ENCODE results near the gene MYRFL.
"Not testable (repeated sequence)": the region's sequence is repeated elsewhere in the genome, so short reads cannot be mapped to it uniquely, and the experiment has no call there.

MYRFL gene

DNA sequence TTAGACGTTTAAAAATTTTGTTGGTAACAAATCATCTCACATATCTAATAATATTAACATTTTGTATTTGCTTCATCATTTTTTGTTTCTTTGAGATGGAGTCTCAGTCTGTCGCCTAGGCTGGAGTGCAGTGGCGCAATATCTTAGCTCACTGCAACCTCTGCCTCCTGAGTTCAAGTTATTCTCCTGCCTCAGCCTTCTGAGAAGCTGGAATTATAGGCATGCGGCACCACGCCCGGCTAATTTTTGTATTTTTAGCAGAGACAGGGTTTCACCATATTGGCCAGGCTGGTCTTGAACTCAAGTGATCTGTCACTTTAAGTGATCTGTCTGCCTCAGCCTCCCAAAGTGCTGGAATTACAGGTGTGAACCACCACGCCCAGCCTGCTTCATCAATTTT, 169.1 kb downstream of the MYRFL start:
- not testable (repeated sequence) for DNase-seq

DNA sequence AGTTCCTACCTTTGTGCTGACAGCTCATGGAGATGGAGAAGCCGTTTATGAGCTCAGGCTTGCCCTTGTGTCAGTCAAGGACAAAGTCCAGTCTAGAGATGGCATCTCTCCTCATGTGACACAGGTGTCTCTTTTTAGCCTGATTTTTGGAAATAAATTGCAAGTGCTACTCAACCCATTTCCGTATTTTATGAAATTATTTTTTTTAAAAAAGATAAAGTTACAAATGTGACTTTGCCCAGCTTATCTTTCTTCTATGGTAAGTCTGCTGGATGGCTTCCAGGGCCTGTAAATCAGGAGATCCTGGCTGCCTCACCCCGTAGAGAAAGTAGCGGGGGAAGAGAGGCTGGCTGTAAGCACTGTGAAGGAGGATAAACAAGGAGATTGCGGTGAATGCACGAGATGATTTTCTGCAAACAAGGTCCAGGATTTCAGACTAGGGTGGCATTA, 169.7 kb downstream of the MYRFL start:
- no peak for DNase-seq

DNA sequence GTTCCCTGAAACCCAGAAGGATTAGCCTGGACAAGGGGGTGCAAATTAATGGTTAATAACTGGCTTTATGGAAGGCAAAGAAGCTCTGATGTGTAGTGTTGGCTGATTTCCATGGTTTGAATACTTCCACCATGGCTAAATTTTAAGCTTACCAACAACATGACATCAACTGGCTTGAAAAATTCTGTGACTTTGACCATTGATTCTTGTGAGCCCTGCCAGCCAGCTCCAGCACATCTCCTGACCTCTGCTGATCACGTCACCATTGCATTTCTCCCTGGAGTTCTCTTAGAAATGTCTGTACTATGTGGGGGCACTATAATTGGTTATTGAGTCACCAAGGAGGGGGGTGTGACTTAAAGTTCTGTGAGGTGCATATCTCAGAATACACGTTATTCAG, 171.2 kb downstream of the MYRFL start:
- DNase-seq = no peak

DNA sequence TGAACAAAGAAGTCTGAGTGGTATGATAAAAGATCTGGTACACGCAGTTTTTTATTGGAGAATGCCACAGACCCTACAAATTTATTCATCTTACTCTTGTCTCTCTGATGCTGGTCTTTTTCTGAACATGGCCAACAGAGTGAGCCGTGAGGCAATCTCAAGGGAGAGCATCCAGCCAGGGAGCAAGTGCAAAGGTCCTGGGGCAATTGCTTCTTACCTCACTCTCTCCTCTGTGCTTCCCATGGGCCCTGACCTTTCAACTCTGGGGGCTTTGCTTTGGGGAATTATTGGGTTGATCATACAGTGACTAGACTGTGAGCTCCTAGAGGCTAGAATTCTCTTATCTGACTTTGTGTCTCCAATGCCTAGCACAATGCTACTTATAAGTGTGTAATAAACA, 171.7 kb downstream of the MYRFL start:
- DNase-seq = no peak

DNA sequence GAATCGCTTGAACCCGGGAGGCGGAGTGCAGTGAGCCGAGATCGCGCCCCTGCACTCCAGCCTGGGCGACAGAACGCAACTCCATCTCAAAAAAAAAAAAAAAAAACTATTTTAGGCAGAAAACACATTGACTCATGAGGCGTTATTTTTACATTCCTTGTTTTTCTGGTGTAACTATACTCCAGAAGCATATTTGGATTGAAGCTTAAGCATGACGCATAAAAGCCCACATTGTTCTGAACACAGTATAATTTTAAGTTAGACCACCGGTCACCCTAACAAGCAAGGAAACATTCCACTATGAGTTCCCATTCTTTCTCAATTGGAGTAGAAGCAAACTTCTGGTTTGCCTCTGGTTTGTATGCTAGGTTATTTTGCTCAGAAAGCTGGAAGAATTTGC, 173.0 kb downstream of the MYRFL start:
- no peak for DNase-seq

DNA sequence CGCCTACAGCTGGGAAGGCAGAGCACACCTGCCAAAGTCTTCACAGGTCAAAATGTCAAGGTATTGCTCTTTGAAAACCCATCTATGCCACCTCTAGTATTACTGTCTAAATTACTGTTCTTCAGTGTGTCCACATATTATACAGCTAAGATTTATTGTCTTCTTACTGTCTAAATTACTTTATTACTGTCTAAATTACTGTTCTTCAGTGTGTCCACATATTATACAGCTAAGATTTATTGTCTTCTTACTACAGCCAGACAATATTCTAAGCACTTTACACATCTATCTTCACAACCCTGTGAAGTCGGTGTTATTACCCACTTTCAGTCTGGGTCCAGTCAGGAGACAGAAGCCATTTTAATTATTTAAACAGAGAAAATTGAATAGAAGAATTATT, 173.9 kb downstream of the MYRFL start:
- no peak for DNase-seq

DNA sequence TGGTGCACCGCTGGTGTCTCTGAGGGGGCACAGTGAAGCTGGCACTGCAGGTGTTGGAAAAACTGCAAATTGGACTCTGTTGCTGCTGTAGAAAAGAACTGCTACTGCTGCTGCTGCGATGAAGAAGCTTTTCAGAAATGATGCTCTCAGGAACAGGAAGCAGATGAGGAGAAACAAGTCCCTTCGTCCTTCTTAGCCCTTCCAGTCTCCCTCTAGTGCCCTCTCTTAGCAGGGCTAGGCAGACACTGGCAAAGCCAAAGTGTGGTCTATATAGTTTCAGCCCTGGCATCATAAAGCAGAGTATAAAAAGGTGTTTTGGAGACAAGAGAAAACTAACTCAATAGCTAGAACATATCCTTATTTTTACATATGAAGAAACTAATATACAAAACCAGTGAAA, 174.5 kb downstream of the MYRFL start:
- DNase-seq = no peak

DNA sequence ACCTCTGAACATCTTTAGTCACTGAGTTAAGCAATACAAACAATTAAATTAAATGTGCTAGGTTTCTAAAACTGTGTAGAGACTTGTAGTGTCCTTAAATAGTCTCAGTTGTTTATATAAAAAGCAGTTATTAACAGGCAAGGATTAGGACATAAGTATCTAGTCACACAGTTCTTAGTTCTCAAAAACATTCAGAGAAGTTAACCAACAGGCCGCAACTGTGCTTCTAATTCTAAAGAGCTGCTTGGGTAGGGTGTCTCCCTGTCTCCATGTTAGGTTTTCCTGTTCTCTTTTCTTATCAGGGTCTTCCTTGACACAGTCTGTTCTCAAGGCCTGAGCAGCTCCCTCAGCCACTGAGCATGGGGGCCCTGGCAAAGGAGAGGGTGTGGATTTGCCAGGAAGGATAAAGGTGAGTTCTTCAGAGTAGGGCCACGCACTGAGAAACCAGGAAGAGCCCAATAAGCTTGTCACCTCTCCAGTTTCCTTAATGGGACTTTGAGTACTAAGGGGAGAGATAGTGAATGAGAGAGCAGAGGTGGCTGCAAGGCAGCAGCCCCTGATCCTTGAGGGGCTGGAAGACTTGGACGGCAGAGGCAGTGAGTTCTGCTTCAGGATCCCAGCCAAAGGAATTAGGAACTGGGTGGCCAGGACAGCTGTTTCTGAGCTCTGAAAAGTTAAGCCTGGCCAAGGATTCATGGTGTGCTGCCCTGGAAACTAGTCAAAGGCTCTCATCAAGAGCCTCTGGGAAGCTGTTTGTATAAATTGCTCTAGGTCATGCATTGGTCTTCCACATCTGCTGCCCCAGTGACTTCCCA, 177.3 kb downstream of the MYRFL start:
- no peak for DNase-seq

DNA sequence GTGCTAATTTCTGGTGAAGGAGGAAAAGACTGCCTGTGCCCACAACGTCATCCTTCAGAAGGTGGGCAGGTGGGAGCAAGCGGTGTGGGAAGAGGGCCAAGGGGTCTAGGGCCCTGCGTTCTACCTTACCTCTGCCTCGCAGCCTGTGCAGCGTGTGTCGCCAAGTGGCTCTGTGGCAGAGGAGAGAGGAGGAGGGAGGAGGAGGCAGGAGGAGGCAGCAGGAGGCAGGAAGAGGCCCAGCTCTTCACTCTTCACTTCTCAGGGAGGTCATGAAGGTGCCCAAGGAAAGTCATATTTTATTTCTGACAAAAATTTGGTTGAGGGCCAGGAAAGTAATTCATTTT, 177.9 kb downstream of the MYRFL start:
- no peak for DNase-seq

DNA sequence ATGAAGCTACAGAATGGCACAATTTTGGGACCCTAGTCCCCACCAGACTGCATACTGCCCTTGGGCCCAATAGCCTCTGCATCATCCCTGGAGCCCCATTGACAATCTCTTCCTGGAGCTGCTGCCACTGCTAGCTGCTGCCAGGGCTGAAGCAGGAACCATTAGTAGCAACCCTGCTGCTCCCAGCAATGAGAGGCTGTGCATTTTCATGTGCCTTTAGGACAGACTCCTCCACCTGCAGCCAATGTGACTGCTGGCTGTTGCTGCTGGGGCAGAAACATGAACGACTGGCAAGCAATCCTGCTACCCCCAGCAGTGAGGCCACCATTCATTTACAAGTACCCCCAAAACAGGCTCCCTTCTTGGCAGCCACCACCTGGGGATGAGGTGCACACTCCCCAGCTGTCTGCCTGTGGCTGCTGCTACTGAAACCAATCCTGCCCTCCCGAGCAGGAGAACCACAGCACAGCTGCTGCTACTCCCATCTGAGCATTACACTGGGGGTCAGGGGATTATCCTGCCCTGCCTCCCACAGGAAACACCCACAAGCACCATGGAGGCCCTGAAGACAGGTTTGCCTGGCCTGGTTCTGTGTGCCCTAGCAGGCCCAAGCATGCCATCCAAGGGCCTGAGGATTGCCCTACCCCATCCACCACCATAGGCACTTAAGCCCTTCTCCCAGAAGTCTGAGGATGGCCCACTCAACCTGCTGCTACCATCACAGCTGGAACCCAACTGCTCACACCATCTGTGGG, 181.0 kb downstream of the MYRFL start:
- no peak for DNase-seq

DNA sequence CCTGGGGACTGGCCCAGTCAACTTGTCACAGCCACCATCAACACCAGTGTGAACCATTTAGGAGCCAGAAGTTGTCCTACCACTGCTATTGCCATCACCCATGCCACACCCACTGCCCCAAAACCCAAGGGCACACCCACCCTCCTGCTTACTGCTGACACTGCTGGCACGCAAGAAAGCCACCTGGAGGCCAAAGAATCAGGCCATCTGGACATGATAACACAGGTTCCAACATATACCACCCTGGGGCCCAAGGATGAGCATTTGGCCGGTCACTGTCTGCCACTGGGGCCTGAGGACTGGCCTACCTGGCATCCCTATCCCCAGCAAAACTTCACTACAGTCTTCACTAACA, 181.6 kb downstream of the MYRFL start:
- DNase-seq = no peak

DNA sequence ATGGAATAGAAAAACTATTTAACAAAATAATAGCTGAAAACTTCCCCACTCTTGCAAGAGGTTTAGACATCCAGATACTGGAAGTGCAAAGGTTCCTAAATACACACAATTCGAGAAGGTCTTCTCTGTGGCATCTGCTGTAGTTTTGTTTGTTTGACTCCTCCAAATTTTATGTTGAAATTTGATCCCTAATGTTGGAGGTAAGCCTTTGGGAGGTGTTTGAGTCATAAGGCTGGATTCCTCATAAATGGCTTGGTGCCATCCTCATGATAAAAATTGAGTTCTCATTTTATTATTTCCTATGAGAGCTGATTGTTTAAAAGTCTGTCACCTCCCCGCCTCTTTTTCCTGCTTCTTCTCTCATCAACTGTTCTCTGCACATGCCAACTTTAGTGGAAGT, 182.7 kb downstream of the MYRFL start:
- DNase-seq = no peak

Data from inflammatory macrophage treated with lipopolysaccharide for 4 hours (primary cell).